ENCODE measurements around the gene CD226. TPM values are rescaled to one million over a fixed set of nuclear protein-coding genes. Genes with fewer than 3 reads are reported as not detected.
"Not testable (repeated sequence)": the region's sequence is repeated elsewhere in the genome, so short reads cannot be mapped to it uniquely, and the experiment has no call there.

CD226 gene
- total and polyA plus RNA-seq, 10 of the 15 experiments (the other 5 are each of a cell fraction or from before 2014, with no cell fraction given), result 12.9 to 68.8 (median 47.3) TPM

DNA sequence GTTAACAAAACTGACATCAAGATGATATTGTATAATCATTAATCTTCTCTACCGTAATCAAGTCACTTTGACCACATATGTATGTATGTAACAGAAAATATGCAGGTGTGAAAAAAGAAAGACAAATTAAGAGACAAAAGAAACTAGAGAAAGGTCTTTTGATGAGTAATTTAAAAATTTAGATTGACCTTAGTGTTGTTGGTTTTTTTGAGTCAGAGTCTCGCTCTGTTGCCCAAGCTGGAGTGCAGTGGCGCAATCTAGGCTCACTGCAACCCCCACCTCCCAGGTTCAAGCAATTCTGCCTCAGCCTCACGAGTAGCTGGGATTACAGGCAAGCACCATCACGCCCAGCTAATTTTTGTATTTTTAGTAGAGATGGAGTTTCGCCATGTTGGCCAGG, 82.9 kb downstream of the CD226 start:
- BruUV-seq (replicated peaks); H3K9ac ChIP-seq (ENCODE audit: control insufficient read depth, insufficient read depth, low read length); in situ Hi-C loops (cut with MboI); DNase-seq (ENCODE audit: low read depth, low spot score); H3K27me3 ChIP-seq (replicated peaks in 1 of 2; ENCODE audit: control insufficient read depth in 2 of 2, insufficient read depth in 2 of 2, low read length in 1 of 2); H3K79me2 ChIP-seq (ENCODE audit: control insufficient read depth, insufficient read depth, low read length); H3K4me1 ChIP-seq (ENCODE audit: control insufficient read depth, insufficient read depth, low read length); H3K4me2 ChIP-seq (ENCODE audit: control insufficient read depth, insufficient read depth); H3K36me3 ChIP-seq (ENCODE audit: control insufficient read depth in 2 of 2, insufficient read depth in 2 of 2, low read length in 1 of 2); H3K9me3 ChIP-seq (replicated peaks; ENCODE audit: control insufficient read depth, insufficient read depth, low read length); H4K20me1 ChIP-seq (ENCODE audit: control insufficient read depth, insufficient read depth); H3K4me3 ChIP-seq; H2AFZ ChIP-seq (ENCODE audit: control insufficient read depth, low read depth, low read length); FAIRE-seq; POLR2A ChIA-PET: not testable (repeated sequence)
- intact Hi-C loops (cut with micrococcal nuclease; ENCODE audit: unreplicated experiment), result loop anchor here (2.0 kb wide), 2 partner anchors 22 to 32 kb away; no protein-coding TSS in a partner anchor
- H3K27ac ChIP-seq (ENCODE audit: control insufficient read depth, insufficient read depth), result peak overlapping the region; percentile 50; the same call in 1 of the 2 replicates
- ChIA-PET RAD21 (ENCODE audit: unreplicated experiment) (interaction anchor here (1.0 to 1.8 kb wide), 3 partner anchors 18 to 33 kb away, joined by 3 to 7 read pairs (median 4); no protein-coding TSS in a partner anchor), CTCF (interaction anchor here (1.7 kb wide), 1 partner anchor 34 kb away, joined by 5 read pairs; no protein-coding TSS in a partner anchor), SMC1A (ENCODE audit: uncharacterized antibody, unreplicated experiment) (interaction anchor here (0.9 to 5.1 kb wide), 7 partner anchors 9 to 221 kb away, joined by 3 to 46 read pairs (median 4); no protein-coding TSS in a partner anchor)
- ATAC-seq, result peak; percentile 95
- WGBS (ENCODE audit: insufficient coverage, insufficient replicate concordance, low lambda C conversion rate, missing lambda C conversion rate), result 14% methylated on average over 6 of the region's 6 CpGs
- peak; percentile 86 for TF ChIP-seq JUNB (IDR thresholded peaks at IDR 0.05)
- TF ChIP-seq, protein P1, sequence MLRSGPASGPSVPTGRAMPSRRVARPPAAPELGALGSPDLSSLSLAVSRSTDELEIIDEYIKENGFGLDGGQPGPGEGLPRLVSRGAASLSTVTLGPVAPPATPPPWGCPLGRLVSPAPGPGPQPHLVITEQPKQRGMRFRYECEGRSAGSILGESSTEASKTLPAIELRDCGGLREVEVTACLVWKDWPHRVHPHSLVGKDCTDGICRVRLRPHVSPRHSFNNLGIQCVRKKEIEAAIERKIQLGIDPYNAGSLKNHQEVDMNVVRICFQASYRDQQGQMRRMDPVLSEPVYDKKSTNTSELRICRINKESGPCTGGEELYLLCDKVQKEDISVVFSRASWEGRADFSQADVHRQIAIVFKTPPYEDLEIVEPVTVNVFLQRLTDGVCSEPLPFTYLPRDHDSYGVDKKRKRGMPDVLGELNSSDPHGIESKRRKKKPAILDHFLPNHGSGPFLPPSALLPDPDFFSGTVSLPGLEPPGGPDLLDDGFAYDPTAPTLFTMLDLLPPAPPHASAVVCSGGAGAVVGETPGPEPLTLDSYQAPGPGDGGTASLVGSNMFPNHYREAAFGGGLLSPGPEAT (IDR thresholded peaks at IDR 0.05; ENCODE audit: low read depth), result peak; percentile 37; the same call in 1 of the 2 replicates
- peak; percentile 73 for TF ChIP-seq ATF7 (IDR thresholded peaks at IDR 0.05; ENCODE audit: low read depth)
- TF ChIP-seq BMI1 (IDR thresholded peaks at IDR 0.05; ENCODE audit: borderline replicate concordance), result peak; percentile 58; the same call in 1 of the 2 replicates
- peak; percentile 36; the same call in 1 of the 2 replicates for TF ChIP-seq PKNOX1 (IDR thresholded peaks at IDR 0.05)
- peak; percentile 34; the same call in 1 of the 2 replicates for TF ChIP-seq BCL11A (IDR thresholded peaks at IDR 0.05; ENCODE audit: low read depth, low read length)
- peak; percentile 62 for TF ChIP-seq IKZF1 (conservative IDR thresholded peaks at IDR 0.05)
- peak; percentile 95 for TF ChIP-seq MTA2 (IDR thresholded peaks at IDR 0.05; ENCODE audit: low read depth)
- TF ChIP-seq NFIC (IDR thresholded peaks at IDR 0.05; ENCODE audit: low read depth, low read length), result peak; percentile 70; the same call in 1 of the 2 replicates
- peak in 1 of 2 experiments; percentile 40; a peak in 2 of 4 replicates for TF ChIP-seq EP300 (IDR thresholded peaks at IDR 0.05; ENCODE audit: borderline replicate concordance in 1 of 2, control insufficient read depth in 1 of 2, low read depth in 2 of 2, low read length in 2 of 2)
- peak; percentile 87 for TF ChIP-seq NR2F1 (conservative IDR thresholded peaks at IDR 0.05)
- TF ChIP-seq, protein P2, sequence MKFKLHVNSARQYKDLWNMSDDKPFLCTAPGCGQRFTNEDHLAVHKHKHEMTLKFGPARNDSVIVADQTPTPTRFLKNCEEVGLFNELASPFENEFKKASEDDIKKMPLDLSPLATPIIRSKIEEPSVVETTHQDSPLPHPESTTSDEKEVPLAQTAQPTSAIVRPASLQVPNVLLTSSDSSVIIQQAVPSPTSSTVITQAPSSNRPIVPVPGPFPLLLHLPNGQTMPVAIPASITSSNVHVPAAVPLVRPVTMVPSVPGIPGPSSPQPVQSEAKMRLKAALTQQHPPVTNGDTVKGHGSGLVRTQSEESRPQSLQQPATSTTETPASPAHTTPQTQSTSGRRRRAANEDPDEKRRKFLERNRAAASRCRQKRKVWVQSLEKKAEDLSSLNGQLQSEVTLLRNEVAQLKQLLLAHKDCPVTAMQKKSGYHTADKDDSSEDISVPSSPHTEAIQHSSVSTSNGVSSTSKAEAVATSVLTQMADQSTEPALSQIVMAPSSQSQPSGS (IDR thresholded peaks at IDR 0.05; ENCODE audit: low read length), result peak; percentile 53; the same call in 1 of the 2 replicates
- TF ChIP-seq ZBED1 (IDR thresholded peaks at IDR 0.05; ENCODE audit: borderline replicate concordance), result peak; percentile 39; the same call in 1 of the 2 replicates
- peak; percentile 56 to 60; a peak in 3 of 4 replicates for TF ChIP-seq IKZF2 (IDR thresholded peaks at IDR 0.05)
- 0 out of 2 replicates have a peak, but pooled peaks have one; percentile 36 for TF ChIP-seq NBN (IDR thresholded peaks at IDR 0.05)
- TF ChIP-seq RUNX3 (IDR thresholded peaks at IDR 0.05; ENCODE audit: low read length), result peak; percentile 52
- peak; percentile 65 for TF ChIP-seq DPF2 (IDR thresholded peaks at IDR 0.05)
- TF ChIP-seq, protein P3, sequence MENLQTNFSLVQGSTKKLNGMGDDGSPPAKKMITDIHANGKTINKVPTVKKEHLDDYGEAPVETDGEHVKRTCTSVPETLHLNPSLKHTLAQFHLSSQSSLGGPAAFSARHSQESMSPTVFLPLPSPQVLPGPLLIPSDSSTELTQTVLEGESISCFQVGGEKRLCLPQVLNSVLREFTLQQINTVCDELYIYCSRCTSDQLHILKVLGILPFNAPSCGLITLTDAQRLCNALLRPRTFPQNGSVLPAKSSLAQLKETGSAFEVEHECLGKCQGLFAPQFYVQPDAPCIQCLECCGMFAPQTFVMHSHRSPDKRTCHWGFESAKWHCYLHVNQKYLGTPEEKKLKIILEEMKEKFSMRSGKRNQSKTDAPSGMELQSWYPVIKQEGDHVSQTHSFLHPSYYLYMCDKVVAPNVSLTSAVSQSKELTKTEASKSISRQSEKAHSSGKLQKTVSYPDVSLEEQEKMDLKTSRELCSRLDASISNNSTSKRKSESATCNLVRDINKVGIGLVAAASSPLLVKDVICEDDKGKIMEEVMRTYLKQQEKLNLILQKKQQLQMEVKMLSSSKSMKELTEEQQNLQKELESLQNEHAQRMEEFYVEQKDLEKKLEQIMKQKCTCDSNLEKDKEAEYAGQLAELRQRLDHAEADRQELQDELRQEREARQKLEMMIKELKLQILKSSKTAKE (IDR thresholded peaks at IDR 0.05; ENCODE audit: low read depth, poor library complexity, severe bottlenecking), result peak; percentile 63
- peak; percentile 74; the same call in 1 of the 2 replicates for TF ChIP-seq EED (IDR thresholded peaks at IDR 0.05; ENCODE audit: low read depth)
- TF ChIP-seq FOXM1 (IDR thresholded peaks at IDR 0.05; ENCODE audit: low read depth, low read length), result peak; percentile 65; the same call in 1 of the 2 replicates
